ENCODE data around the gene GLUL.

Gene GLUL

DNA sequence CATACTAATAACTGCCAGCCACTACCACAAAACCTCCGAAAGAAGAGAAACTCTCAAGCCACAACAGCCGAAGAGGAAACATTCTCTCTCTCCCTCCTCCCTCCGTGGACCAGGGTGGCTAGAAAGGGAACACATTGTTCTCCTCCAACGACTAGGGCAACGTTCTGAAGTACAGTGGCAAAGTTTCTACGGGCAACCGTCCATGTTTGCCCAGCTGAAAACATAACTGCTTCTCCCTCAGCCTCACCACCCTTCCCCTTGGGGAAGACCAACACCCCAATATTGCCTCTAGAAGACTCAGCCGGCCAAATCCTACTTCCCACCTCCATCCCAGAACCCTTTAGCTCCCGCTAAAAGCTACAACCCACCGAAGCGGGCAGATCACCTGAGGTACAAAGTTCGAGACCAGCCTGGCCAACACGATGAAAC, 2.0 kb downstream of the GLUL start:
- Histone ChIP-seq H3K4me1 (ENCODE audit: low read length) (peaks cover 32% of the 10 kb centered on the region), H3K27me3 (ENCODE audit: low read depth, low read length) (no peaks in the 10 kb centered on the region), H3K4me2 (ENCODE audit: low read length) (peak overlapping the region; percentile 95), H3K4me3 (ENCODE audit: low read length) (peak overlapping the region; percentile 86), H3K27ac (ENCODE audit: low read length) (no peak overlapping the region), H3K9me3 (ENCODE audit: insufficient read depth, low read length) (no peaks in the 10 kb centered on the region), H3K9ac (ENCODE audit: low read length) (peak overlapping the region; percentile 85), H3K36me3 (replicated peaks; ENCODE audit: low read depth, low read length) (peaks cover 51% of the 10 kb centered on the region), H2AFZ (ENCODE audit: low read depth, low read length) (no peak overlapping the region), H3K79me2 (ENCODE audit: low read length) (peaks cover 36% of the 10 kb centered on the region), H4K20me1 (ENCODE audit: insufficient read depth, low read length) (peaks cover 37% of the 10 kb centered on the region)
- no peak for TF ChIP-seq EZH2phosphoT487 (IDR thresholded peaks at IDR 0.05; ENCODE audit: low read depth)
- TF ChIP-seq, protein P1, sequence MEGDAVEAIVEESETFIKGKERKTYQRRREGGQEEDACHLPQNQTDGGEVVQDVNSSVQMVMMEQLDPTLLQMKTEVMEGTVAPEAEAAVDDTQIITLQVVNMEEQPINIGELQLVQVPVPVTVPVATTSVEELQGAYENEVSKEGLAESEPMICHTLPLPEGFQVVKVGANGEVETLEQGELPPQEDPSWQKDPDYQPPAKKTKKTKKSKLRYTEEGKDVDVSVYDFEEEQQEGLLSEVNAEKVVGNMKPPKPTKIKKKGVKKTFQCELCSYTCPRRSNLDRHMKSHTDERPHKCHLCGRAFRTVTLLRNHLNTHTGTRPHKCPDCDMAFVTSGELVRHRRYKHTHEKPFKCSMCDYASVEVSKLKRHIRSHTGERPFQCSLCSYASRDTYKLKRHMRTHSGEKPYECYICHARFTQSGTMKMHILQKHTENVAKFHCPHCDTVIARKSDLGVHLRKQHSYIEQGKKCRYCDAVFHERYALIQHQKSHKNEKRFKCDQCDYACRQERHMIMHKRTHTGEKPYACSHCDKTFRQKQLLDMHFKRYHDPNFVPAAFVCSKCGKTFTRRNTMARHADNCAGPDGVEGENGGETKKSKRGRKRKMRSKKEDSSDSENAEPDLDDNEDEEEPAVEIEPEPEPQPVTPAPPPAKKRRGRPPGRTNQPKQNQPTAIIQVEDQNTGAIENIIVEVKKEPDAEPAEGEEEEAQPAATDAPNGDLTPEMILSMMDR (IDR thresholded peaks at IDR 0.05; ENCODE audit: low read depth, low read length): no peak

DNA sequence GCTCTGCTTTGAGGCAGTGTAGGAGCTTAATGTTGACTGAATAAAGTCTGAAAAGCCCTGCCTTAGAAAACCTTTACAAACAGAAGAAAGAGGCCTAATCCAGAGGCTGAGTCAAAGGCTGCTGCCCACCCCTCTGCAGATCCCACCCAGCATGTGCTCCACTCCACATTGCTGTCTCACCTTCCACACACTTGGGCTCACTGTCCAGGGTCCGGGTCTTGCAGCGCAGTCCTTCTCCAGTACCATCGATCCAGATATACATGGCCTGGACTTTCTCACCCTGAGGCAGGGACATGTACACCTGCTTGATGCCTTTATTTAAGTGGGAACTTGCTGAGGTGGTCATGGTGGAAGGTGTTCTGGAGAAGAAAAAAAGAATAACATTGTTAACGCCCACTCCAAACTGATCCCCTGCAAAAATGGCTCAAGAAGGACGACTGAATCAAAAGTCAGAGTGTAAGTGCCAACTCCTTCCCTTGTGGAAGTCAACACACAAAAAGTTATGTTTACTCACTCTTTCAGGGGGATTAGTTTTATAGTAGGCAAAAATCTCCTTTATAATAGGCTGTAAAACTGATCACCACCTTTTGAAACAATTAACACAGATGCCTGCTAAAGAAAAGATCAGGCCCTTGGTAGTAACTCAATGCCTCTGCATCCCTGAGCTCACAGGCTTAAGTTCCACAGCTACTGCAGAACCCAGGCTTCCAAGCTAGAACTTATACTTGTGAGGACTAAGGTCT, 3.0 kb downstream of the GLUL start:
- no peak overlapping the region for H3K27ac ChIP-seq (ENCODE audit: low read length)
- H3K4me3 ChIP-seq (ENCODE audit: low read length): 0 out of 2 replicates have a peak overlapping the region, but pooled peaks have one; percentile 86
- H3K4me2 ChIP-seq (ENCODE audit: low read length): peak overlapping the region; percentile 95; the same call in 1 of the 2 replicates
- H3K9me3 ChIP-seq (ENCODE audit: insufficient read depth, low read length): no peaks in the 10 kb centered on the region
- H4K20me1 ChIP-seq (ENCODE audit: insufficient read depth, low read length): peaks cover 42% of the 10 kb centered on the region
- TF ChIP-seq, protein P1 (IDR thresholded peaks at IDR 0.05; ENCODE audit: low read depth, low read length): no peak
- no peak for TF ChIP-seq EZH2phosphoT487 (IDR thresholded peaks at IDR 0.05; ENCODE audit: low read depth)
- peaks cover 22% of the 10 kb centered on the region for H3K4me1 ChIP-seq (ENCODE audit: low read length)
- H2AFZ ChIP-seq (ENCODE audit: low read depth, low read length): no peak overlapping the region
- H3K79me2 ChIP-seq (ENCODE audit: low read length): peaks cover 36% of the 10 kb centered on the region
- peaks cover 60% of the 10 kb centered on the region for H3K36me3 ChIP-seq (replicated peaks; ENCODE audit: low read depth, low read length)
- no peaks in the 10 kb centered on the region for H3K27me3 ChIP-seq (ENCODE audit: low read depth, low read length)
- no peak overlapping the region for H3K9ac ChIP-seq (ENCODE audit: low read length)

DNA sequence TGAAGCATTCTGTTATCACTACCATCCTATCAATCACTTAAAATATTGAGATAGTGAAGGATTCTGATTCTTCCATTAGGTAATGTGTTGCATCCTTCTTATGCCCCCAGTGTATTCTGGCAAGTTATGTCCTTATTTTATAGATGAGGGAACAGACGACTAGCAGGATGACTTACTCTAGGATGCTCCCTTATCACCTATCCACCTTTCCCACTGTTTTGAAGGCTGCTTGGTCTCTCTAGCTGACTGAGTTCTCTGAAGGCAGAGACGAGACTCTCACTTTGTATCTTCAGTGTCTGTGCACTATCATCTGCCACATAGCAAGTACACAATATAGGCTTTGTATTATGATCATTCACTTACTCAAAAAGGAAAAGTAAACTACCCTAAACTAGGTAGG, 4.0 kb downstream of the GLUL start:
- H2AFZ ChIP-seq (ENCODE audit: low read depth, low read length): no peak overlapping the region
- H3K79me2 ChIP-seq (ENCODE audit: low read length): peaks cover 36% of the 10 kb centered on the region
- H3K27me3 ChIP-seq (ENCODE audit: low read depth, low read length): no peaks in the 10 kb centered on the region
- no peak overlapping the region for H3K4me2 ChIP-seq (ENCODE audit: low read length)
- TF ChIP-seq EZH2phosphoT487 (IDR thresholded peaks at IDR 0.05; ENCODE audit: low read depth): no peak
- TF ChIP-seq, protein P1 (IDR thresholded peaks at IDR 0.05; ENCODE audit: low read depth, low read length): no peak
- no peak overlapping the region for H3K27ac ChIP-seq (ENCODE audit: low read length)
- no peak overlapping the region for H3K4me3 ChIP-seq (ENCODE audit: low read length)
- peaks cover 48% of the 10 kb centered on the region for H4K20me1 ChIP-seq (ENCODE audit: insufficient read depth, low read length)
- H3K9ac ChIP-seq (ENCODE audit: low read length): no peak overlapping the region
- peaks cover 70% of the 10 kb centered on the region for H3K36me3 ChIP-seq (replicated peaks; ENCODE audit: low read depth, low read length)
- peaks cover 15% of the 10 kb centered on the region for H3K4me1 ChIP-seq (ENCODE audit: low read length)
- no peaks in the 10 kb centered on the region for H3K9me3 ChIP-seq (ENCODE audit: insufficient read depth, low read length)

GRCh38 chr1:182386980-182387379, 4.6 kb downstream of the GLUL start:
- no peak overlapping the region for H3K27ac ChIP-seq (ENCODE audit: low read length)
- H3K9ac ChIP-seq (ENCODE audit: low read length): no peak overlapping the region
- TF ChIP-seq EZH2phosphoT487 (IDR thresholded peaks at IDR 0.05; ENCODE audit: low read depth): no peak
- TF ChIP-seq, protein P1 (IDR thresholded peaks at IDR 0.05; ENCODE audit: low read depth, low read length): no peak
- peaks cover 76% of the 10 kb centered on the region for H3K36me3 ChIP-seq (replicated peaks; ENCODE audit: low read depth, low read length)
- H3K4me2 ChIP-seq (ENCODE audit: low read length): no peak overlapping the region
- no peaks in the 10 kb centered on the region for H3K27me3 ChIP-seq (ENCODE audit: low read depth, low read length)
- H3K79me2 ChIP-seq (ENCODE audit: low read length): peaks cover 36% of the 10 kb centered on the region
- H2AFZ ChIP-seq (ENCODE audit: low read depth, low read length): no peak overlapping the region
- H3K4me3 ChIP-seq (ENCODE audit: low read length): no peak overlapping the region
- peaks cover 13% of the 10 kb centered on the region for H3K4me1 ChIP-seq (ENCODE audit: low read length)
- no peaks in the 10 kb centered on the region for H3K9me3 ChIP-seq (ENCODE audit: insufficient read depth, low read length)
- H4K20me1 ChIP-seq (ENCODE audit: insufficient read depth, low read length): peaks cover 54% of the 10 kb centered on the region
